ENCODE measurements around the gene CDKL1.
A peak's percentile ranks its signal among the peaks of the same experiment; 100 is the strongest.

Gene CDKL1

GRCh38 chr14:50340963-50341362 is 55.7 kb downstream of the CDKL1 start:
- Histone ChIP-seq H3K36me3 (ENCODE audit: control insufficient read depth in 5 of 5, insufficient read depth in 5 of 5, low read length in 5 of 5) (peaks cover 0 to 6% (median 0%) of the 10 kb centered on the region in 5 donors), H3K27ac (ENCODE audit: low read depth, low read length) (no peak overlapping the region), H3K9me3 (ENCODE audit: control insufficient read depth in 5 of 5, low read length in 5 of 5) (no peaks in the 10 kb centered on the region), H3K4me1 (ENCODE audit: control insufficient read depth in 5 of 5, insufficient read depth in 5 of 5, low read length in 5 of 5) (peaks cover 9 to 36% (median 30%) of the 10 kb centered on the region in 5 donors), H3K27me3 (ENCODE audit: control insufficient read depth in 5 of 5, insufficient read depth in 4 of 5, low read length in 5 of 5) (no peaks in the 10 kb centered on the region), H3K4me3 (ENCODE audit: low read depth in 1 of 5, low read length in 5 of 5) (no peak overlapping the region), H3K9ac (ENCODE audit: low read length in 5 of 5) (no peak overlapping the region)

- H3K27me3 ChIP-seq (ENCODE audit: control insufficient read depth in 5 of 5, insufficient read depth in 4 of 5, low read length in 5 of 5) = no peaks in the 10 kb centered on the region
- no peak overlapping the region for H3K27ac ChIP-seq (ENCODE audit: low read depth, low read length)
- peaks cover 0 to 6% (median 0%) of the 10 kb centered on the region in 5 donors for H3K36me3 ChIP-seq (ENCODE audit: control insufficient read depth in 5 of 5, insufficient read depth in 5 of 5, low read length in 5 of 5)
- no peaks in the 10 kb centered on the region for H3K9me3 ChIP-seq (ENCODE audit: control insufficient read depth in 5 of 5, low read length in 5 of 5)
- H3K4me1 ChIP-seq (ENCODE audit: control insufficient read depth in 5 of 5, insufficient read depth in 5 of 5, low read length in 5 of 5) = peaks cover 15 to 40% (median 39%) of the 10 kb centered on the region in 5 donors
- no peak overlapping the region for H3K4me3 ChIP-seq (ENCODE audit: low read depth in 1 of 5, low read length in 5 of 5)
- H3K9ac ChIP-seq (ENCODE audit: low read length in 5 of 5) = no peak overlapping the region
These were observed 56.6 kb downstream of the CDKL1 start for GRCh38 chr14:50340045-50340444.

GRCh38 chr14:50339178-50339804 is 57.4 kb downstream of the CDKL1 start:
- Histone ChIP-seq H3K27me3 (ENCODE audit: control insufficient read depth in 5 of 5, insufficient read depth in 4 of 5, low read length in 5 of 5) (no peaks in the 10 kb centered on the region), H3K36me3 (ENCODE audit: control insufficient read depth in 5 of 5, insufficient read depth in 5 of 5, low read length in 5 of 5) (peaks cover 0 to 6% (median 0%) of the 10 kb centered on the region in 5 donors), H3K27ac (ENCODE audit: low read depth, low read length) (no peak overlapping the region), H3K9me3 (ENCODE audit: control insufficient read depth in 5 of 5, low read length in 5 of 5) (no peaks in the 10 kb centered on the region), H3K4me3 (ENCODE audit: low read depth in 1 of 5, low read length in 5 of 5) (no peak overlapping the region), H3K4me1 (ENCODE audit: control insufficient read depth in 5 of 5, insufficient read depth in 5 of 5, low read length in 5 of 5) (peaks cover 15 to 44% (median 43%) of the 10 kb centered on the region in 5 donors), H3K9ac (ENCODE audit: low read length in 5 of 5) (no peak overlapping the region)

GRCh38 chr14:50338587-50338986 is 58.1 kb downstream of the CDKL1 start:
- Histone ChIP-seq H3K4me3 (ENCODE audit: low read depth in 1 of 5, low read length in 5 of 5) (no peak overlapping the region), H3K27me3 (ENCODE audit: control insufficient read depth in 5 of 5, insufficient read depth in 4 of 5, low read length in 5 of 5) (no peaks in the 10 kb centered on the region), H3K9ac (ENCODE audit: low read length in 5 of 5) (no peak overlapping the region), H3K36me3 (ENCODE audit: control insufficient read depth in 5 of 5, insufficient read depth in 5 of 5, low read length in 5 of 5) (peaks cover 0 to 6% (median 0%) of the 10 kb centered on the region in 5 donors), H3K9me3 (ENCODE audit: control insufficient read depth in 5 of 5, low read length in 5 of 5) (no peaks in the 10 kb centered on the region), H3K27ac (ENCODE audit: low read depth, low read length) (no peak overlapping the region), H3K4me1 (ENCODE audit: control insufficient read depth in 5 of 5, insufficient read depth in 5 of 5, low read length in 5 of 5) (peaks cover 15 to 39% (median 38%) of the 10 kb centered on the region in 5 donors)

- no peaks in the 10 kb centered on the region for H3K27me3 ChIP-seq (ENCODE audit: control insufficient read depth in 5 of 5, insufficient read depth in 4 of 5, low read length in 5 of 5)
- H3K9ac ChIP-seq (ENCODE audit: low read length in 5 of 5) = peak overlapping the region in 2 of 5 donors; percentile 51 to 63
- H3K36me3 ChIP-seq (ENCODE audit: control insufficient read depth in 5 of 5, insufficient read depth in 5 of 5, low read length in 5 of 5) = peaks cover 0 to 9% (median 0%) of the 10 kb centered on the region in 5 donors
- no peaks in the 10 kb centered on the region for H3K9me3 ChIP-seq (ENCODE audit: control insufficient read depth in 5 of 5, low read length in 5 of 5)
- peak overlapping the region in 3 of 5 donors; percentile 5 to 40 (median 22) for H3K4me3 ChIP-seq (ENCODE audit: low read depth in 1 of 5, low read length in 5 of 5)
- peak overlapping the region; percentile 86 for H3K27ac ChIP-seq (ENCODE audit: low read depth, low read length)
- peaks cover 10 to 45% (median 33%) of the 10 kb centered on the region in 5 donors for H3K4me1 ChIP-seq (ENCODE audit: control insufficient read depth in 5 of 5, insufficient read depth in 5 of 5, low read length in 5 of 5)
These were observed 60.5 kb downstream of the CDKL1 start for GRCh38 chr14:50335989-50336824.

GRCh38 chr14:50335389-50335788 is 61.3 kb downstream of the CDKL1 start:
- Histone ChIP-seq H3K4me3 (ENCODE audit: low read depth in 1 of 5, low read length in 5 of 5) (peak overlapping the region in 2 of 5 donors; percentile 6 to 39), H3K4me1 (ENCODE audit: control insufficient read depth in 5 of 5, insufficient read depth in 5 of 5, low read length in 5 of 5) (peaks cover 10 to 45% (median 33%) of the 10 kb centered on the region in 5 donors)

GRCh38 chr14:50334211-50334610 is 62.5 kb downstream of the CDKL1 start:
- H3K4me3 ChIP-seq (ENCODE audit: low read depth in 1 of 5, low read length in 5 of 5) = no peak overlapping the region
- peak overlapping the region; percentile 86 for H3K27ac ChIP-seq (ENCODE audit: low read depth, low read length)
- H3K36me3 ChIP-seq (ENCODE audit: control insufficient read depth in 5 of 5, insufficient read depth in 5 of 5, low read length in 5 of 5) = peaks cover 0 to 12% (median 4%) of the 10 kb centered on the region in 5 donors
- peaks cover 10 to 45% (median 33%) of the 10 kb centered on the region in 5 donors for H3K4me1 ChIP-seq (ENCODE audit: control insufficient read depth in 5 of 5, insufficient read depth in 5 of 5, low read length in 5 of 5)
- H3K9ac ChIP-seq (ENCODE audit: low read length in 5 of 5) = no peak overlapping the region
- H3K27me3 ChIP-seq (ENCODE audit: control insufficient read depth in 5 of 5, insufficient read depth in 4 of 5, low read length in 5 of 5) = no peaks in the 10 kb centered on the region
- H3K9me3 ChIP-seq (ENCODE audit: control insufficient read depth in 5 of 5, low read length in 5 of 5) = no peaks in the 10 kb centered on the region

More at GRCh38 chr14:50335389-50335788, 61.3 kb downstream of the CDKL1 start:
- Histone ChIP-seq H3K36me3 (ENCODE audit: control insufficient read depth in 5 of 5, insufficient read depth in 5 of 5, low read length in 5 of 5) (peaks cover 0 to 12% (median 1%) of the 10 kb centered on the region in 5 donors), H3K27me3 (ENCODE audit: control insufficient read depth in 5 of 5, insufficient read depth in 4 of 5, low read length in 5 of 5) (no peaks in the 10 kb centered on the region), H3K27ac (ENCODE audit: low read depth, low read length) (peak overlapping the region; percentile 86), H3K9ac (ENCODE audit: low read length in 5 of 5) (peak overlapping the region in 2 of 5 donors; percentile 51 to 63), H3K9me3 (ENCODE audit: control insufficient read depth in 5 of 5, low read length in 5 of 5) (no peaks in the 10 kb centered on the region)

- H3K27ac ChIP-seq (ENCODE audit: low read depth, low read length) = peak overlapping the region; percentile 69
- H3K36me3 ChIP-seq (ENCODE audit: control insufficient read depth in 5 of 5, insufficient read depth in 5 of 5, low read length in 5 of 5) = peaks cover 0 to 10% (median 4%) of the 10 kb centered on the region in 5 donors
- H3K4me3 ChIP-seq (ENCODE audit: low read depth in 1 of 5, low read length in 5 of 5) = no peak overlapping the region
These were observed 63.6 kb downstream of the CDKL1 start for GRCh38 chr14:50333014-50333509.

GRCh38 chr14:50331596-50331995 is 65.1 kb downstream of the CDKL1 start:
- Histone ChIP-seq H3K4me1 (ENCODE audit: control insufficient read depth in 5 of 5, insufficient read depth in 5 of 5, low read length in 5 of 5) (peaks cover 10 to 45% (median 33%) of the 10 kb centered on the region in 5 donors), H3K27ac (ENCODE audit: low read depth, low read length) (peak overlapping the region; percentile 78), H3K27me3 (ENCODE audit: control insufficient read depth in 5 of 5, insufficient read depth in 4 of 5, low read length in 5 of 5) (no peaks in the 10 kb centered on the region), H3K4me3 (ENCODE audit: low read depth in 1 of 5, low read length in 5 of 5) (no peak overlapping the region), H3K9ac (ENCODE audit: low read length in 5 of 5) (no peak overlapping the region), H3K36me3 (ENCODE audit: control insufficient read depth in 5 of 5, insufficient read depth in 5 of 5, low read length in 5 of 5) (peaks cover 0 to 11% (median 4%) of the 10 kb centered on the region in 5 donors), H3K9me3 (ENCODE audit: control insufficient read depth in 5 of 5, low read length in 5 of 5) (no peaks in the 10 kb centered on the region)

More at GRCh38 chr14:50333014-50333509, 63.6 kb downstream of the CDKL1 start:
- no peak overlapping the region for H3K9ac ChIP-seq (ENCODE audit: low read length in 5 of 5)
- no peaks in the 10 kb centered on the region for H3K27me3 ChIP-seq (ENCODE audit: control insufficient read depth in 5 of 5, insufficient read depth in 4 of 5, low read length in 5 of 5)
- H3K9me3 ChIP-seq (ENCODE audit: control insufficient read depth in 5 of 5, low read length in 5 of 5) = no peaks in the 10 kb centered on the region
- peaks cover 10 to 45% (median 33%) of the 10 kb centered on the region in 5 donors for H3K4me1 ChIP-seq (ENCODE audit: control insufficient read depth in 5 of 5, insufficient read depth in 5 of 5, low read length in 5 of 5)
